Natural killer cell treated with Interleukin-12 subunit alpha and Interleukin-12 subunit beta and Interleukin-15 and Interleukin-18, amount 100 ng/mL, for 72 hours (primary cell): ENCODE results near the gene COPS9. TPM values are rescaled to one million over a fixed set of nuclear protein-coding genes. Genes with fewer than 3 reads are reported as not detected.

Experiments
- ATAC-seq, 2 donors: fragments of 150-1000 bp; cut with Tn5 transposase in 1 of 2; sonication (Bioruptor Pico), chemical (Tn5 transposase) in 1 of 2; 2 replicates each; pipeline ENCODE4 v1.10.0; 2021
- DNase-seq: peaks from one replicate; pipeline ENCODE4 v3.0.0; 2022; ENCODE audit warnings: low spot score
- H3K27ac Mint-ChIP-seq, 2 donors: 1 replicate in 1 of 2; 2 replicates in 1 of 2; pipeline ENCODE4 v1.8.0; 2022; ENCODE audit warnings: mixed read lengths in 2 of 2, mild to moderate bottlenecking in 1 of 2, moderate library complexity in 1 of 2
- H3K27me3 Mint-ChIP-seq, 2 donors: 1 replicate in 1 of 2; 2 replicates in 1 of 2; pipeline ENCODE4 v1.8.0; 2022; ENCODE audit warnings: mixed read lengths in 2 of 2
- H3K36me3 Mint-ChIP-seq: one replicate; pipeline ENCODE4 v1.8.0; 2022; ENCODE audit warnings: mixed read lengths
- H3K4me1 Mint-ChIP-seq, 2 donors: 1 replicate in 1 of 2; 2 replicates in 1 of 2; pipeline ENCODE4 v1.8.0; 2022; ENCODE audit warnings: low read depth in 2 of 2, mixed read lengths in 2 of 2, mild to moderate bottlenecking in 1 of 2
- H3K4me3 Mint-ChIP-seq: one replicate; pipeline ENCODE4 v1.8.0; 2022; ENCODE audit warnings: mixed read lengths
- H3K9me3 Mint-ChIP-seq: 2 replicates; pipeline ENCODE4 v1.8.0; 2022; ENCODE audit warnings: mixed read lengths
- total RNA-seq, 2 donors: library from RNA; stranded (reverse); gene quantifications; one replicate each; pipeline ENCODE4 v1.2.3, GENCODE V29; 2022

The COPS9 gene
- total RNA-seq, 2 donors from 2014 or later: 117 to 131 TPM

DNA sequence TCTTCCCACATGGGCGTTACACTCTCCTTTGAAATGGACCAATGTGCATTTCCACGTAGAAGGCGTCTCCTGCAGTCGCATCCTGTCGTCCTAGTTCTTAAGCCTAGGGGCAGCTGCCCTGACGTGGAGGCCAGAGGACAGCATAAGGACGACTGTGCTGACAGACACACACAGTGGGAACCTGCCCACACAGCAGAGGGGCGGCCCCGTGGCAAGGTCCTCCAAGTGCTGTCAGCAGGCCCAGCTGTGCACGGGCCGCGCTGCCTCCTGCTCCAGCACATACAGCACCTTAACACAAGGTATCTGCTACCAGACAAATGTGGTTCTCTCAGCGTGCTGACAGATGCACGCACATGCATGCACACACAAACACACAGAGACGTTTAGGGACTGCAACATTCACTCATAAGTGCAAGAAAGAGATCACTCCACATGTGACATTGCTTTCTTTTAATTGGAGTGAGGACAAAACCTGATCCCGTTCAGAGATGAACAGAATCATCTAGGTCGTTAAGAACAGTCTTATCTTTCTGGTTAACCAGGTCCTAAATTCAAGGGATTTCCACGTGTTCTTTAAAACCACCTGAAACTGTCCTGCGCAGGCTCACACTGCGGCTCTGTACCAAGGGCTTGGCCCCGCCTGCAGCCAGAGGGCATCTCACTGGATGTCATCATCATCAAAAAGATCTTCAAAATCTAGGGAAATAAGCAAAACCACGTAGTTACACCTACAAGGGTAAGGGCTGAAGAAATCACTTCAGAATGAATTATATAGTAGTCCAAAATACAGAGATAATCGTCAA, 5.5 kb downstream of the COPS9 start:
- H3K36me3 Mint-ChIP-seq: peaks cover 22% of the 10 kb centered on the region
- peaks cover 15 to 21% of the 10 kb centered on the region in 2 donors for H3K4me1 Mint-ChIP-seq
- H3K27me3 Mint-ChIP-seq: no peaks in the 10 kb centered on the region
- H3K4me3 Mint-ChIP-seq: no peak overlapping the region
- no peaks in the 10 kb centered on the region for H3K9me3 Mint-ChIP-seq
- H3K27ac Mint-ChIP-seq: no peak overlapping the region
- DNase-seq (no peak), ATAC-seq (no peak)

DNA sequence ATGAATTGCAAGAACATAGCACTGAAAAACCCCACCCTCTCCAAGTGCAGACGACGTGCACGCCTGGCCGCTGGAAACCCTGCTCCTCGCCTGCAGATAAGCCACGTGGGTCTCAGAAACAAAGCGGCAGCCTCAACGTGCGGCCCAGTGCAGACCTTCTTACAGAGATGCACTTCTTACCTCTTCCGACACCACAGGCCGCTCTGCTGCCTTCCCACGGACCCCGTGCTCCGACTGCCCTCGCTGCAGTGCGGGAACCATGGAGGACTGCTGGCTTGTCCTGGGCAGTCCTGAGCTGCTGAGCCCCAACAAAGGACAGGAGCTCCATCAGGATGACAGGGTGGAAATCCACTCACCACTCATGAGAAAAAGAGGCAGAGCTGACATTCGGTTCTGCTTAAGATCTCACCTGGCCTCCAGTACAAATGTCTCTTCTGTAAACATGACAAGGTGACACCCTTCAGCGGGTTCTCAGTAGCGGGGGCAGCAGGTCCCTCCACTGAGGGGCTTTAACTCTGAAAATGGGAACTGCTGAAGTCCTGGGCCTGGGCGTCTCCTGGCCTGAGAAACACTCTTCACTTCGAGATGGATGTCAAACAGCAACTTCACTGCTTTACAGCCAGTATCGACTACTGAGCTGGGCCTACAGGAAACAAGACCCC, 6.2 kb downstream of the COPS9 start:
- Mint-ChIP-seq H3K27ac (no peak overlapping the region), H3K4me1 (peaks cover 8 to 14% of the 10 kb centered on the region in 2 donors), H3K27me3 (no peaks in the 10 kb centered on the region), H3K4me3 (no peak overlapping the region), H3K36me3 (peaks cover 22% of the 10 kb centered on the region), H3K9me3 (no peaks in the 10 kb centered on the region)
- DNase-seq (no peak), ATAC-seq (no peak)

DNA sequence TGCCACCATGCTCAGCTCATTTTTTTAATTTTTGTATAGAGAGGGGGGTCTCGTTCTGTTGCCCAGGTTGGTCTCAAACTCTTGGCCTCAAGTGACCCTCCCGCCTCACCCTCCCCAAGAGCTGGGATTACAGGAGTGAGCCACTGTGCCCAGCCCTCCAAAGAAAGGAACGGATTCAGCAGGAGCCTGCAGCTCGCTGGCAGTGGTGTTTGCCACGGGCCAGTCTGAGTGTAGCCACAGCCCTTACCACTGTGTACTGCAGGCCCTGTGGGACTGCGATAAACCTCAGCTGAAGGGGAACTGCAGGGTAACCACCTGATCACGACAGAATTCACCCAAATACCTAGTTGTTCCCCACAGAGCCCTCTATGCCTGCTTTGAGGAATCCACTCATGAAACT, 6.8 kb downstream of the COPS9 start:
- Mint-ChIP-seq H3K9me3 (no peaks in the 10 kb centered on the region), H3K36me3 (peaks cover 22% of the 10 kb centered on the region), H3K27me3 (no peaks in the 10 kb centered on the region), H3K27ac (no peak overlapping the region), H3K4me3 (no peak overlapping the region), H3K4me1 (peaks cover 2 to 9% of the 10 kb centered on the region in 2 donors)
- DNase-seq (no peak), ATAC-seq (no peak)

DNA sequence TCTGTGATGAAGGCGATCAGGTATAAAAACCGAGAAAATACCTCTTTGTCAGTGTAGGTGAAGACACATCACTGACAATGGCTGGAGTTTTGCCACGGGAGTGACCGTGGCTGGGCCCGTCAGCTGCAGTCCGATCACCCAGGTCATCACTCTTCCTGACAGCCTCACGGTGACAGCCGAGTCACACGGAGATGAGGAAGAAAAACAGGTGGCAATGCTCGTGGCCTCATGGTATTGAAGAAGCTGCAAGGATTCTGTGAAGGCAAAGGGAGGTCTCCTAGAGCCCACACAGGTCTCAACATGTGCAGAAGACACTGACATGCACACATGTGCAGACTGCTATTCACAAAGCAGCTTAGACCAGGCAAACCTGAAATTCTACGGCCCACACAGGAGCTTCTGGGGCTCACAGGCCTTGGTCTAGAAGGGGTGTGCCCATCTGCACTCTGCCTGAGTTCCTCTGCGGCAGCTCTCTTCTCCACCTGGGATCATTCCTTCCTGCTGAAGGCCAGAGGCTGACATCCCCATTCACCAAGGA, 7.4 kb downstream of the COPS9 start:
- H3K27me3 Mint-ChIP-seq: no peaks in the 10 kb centered on the region
- peaks cover 22% of the 10 kb centered on the region for H3K36me3 Mint-ChIP-seq
- no peaks in the 10 kb centered on the region for H3K9me3 Mint-ChIP-seq
- peaks cover 0 to 5% of the 10 kb centered on the region in 2 donors for H3K4me1 Mint-ChIP-seq
- DNase-seq (no peak), ATAC-seq (no peak)
- H3K27ac Mint-ChIP-seq: no peak overlapping the region
- H3K4me3 Mint-ChIP-seq: no peak overlapping the region

DNA sequence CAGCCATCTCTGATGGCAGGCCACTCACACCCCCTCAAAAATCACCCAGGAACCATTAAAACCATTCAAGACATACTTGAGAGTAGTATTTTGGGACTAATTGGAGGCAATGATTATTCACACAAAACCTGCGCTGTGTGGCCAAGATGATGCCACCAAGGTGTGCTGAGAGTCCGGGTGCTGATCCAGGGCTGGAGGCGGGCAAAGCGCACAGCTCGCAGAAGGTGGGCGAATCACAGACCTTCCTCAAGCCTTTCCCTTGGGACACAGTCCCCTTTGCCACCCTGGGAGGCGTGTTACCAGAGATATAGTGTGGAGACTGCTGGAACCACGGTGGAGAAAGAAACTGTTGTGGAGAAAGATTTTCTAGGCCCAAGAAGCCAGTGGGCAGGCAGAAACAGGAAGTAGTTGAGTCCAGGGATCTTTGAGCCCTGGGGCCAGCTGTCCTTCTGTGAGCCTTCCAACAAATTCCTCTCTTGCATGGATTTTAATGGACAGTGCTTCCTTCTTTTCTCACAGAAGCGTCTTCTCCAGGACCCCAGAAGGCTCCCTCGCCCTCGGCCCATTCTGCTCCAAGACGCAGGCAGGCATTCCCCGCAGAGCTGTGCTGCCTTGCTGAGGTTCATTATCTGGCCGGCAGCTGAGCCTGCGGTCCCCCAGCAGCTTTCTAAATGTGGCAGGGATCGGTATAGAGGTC, 8.0 kb downstream of the COPS9 start:
- Mint-ChIP-seq H3K4me3 (no peak overlapping the region), H3K36me3 (peaks cover 22% of the 10 kb centered on the region), H3K27ac (no peak overlapping the region)

DNA sequence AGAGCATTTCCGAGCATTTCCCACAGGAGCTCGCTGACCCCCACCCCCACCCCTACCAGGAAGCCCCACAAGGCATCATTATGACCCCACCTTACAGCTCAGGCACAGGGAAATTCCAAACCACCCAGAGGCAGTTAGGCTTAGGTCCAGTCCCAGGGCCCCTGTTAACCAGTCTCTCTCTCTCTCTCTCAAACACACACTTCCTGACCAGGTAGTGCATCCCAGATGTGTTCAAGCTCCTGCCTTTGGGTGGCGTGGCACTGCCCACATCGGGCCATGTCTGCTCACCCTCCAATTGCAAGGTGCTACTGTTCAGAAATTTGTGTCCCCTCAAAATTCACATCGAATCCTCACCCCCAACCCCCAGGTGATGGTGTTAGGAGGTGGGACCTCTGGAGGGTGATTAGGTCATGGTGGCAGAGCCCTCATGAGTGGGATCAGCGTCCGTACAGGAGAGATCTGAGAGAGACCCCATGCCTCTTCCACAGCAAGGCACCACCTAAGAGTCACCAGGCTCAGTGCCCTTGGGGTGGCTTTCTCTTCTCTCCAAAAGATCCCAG, 8.8 kb downstream of the COPS9 start:
- H3K27me3 Mint-ChIP-seq: no peaks in the 10 kb centered on the region
- peaks cover 0 to 5% of the 10 kb centered on the region in 2 donors for H3K4me1 Mint-ChIP-seq
- H3K4me3 Mint-ChIP-seq: no peak overlapping the region
- peaks cover 22% of the 10 kb centered on the region for H3K36me3 Mint-ChIP-seq
- H3K9me3 Mint-ChIP-seq: no peaks in the 10 kb centered on the region
- DNase-seq (no peak), ATAC-seq (no peak)
- H3K27ac Mint-ChIP-seq: no peak overlapping the region

More for the DNA sequence above, 8.0 kb downstream of the COPS9 start:
- no peak for ATAC-seq
- no peak for DNase-seq
- Mint-ChIP-seq H3K4me1 (peaks cover 0 to 5% of the 10 kb centered on the region in 2 donors), H3K9me3 (no peaks in the 10 kb centered on the region), H3K27me3 (no peaks in the 10 kb centered on the region)

DNA sequence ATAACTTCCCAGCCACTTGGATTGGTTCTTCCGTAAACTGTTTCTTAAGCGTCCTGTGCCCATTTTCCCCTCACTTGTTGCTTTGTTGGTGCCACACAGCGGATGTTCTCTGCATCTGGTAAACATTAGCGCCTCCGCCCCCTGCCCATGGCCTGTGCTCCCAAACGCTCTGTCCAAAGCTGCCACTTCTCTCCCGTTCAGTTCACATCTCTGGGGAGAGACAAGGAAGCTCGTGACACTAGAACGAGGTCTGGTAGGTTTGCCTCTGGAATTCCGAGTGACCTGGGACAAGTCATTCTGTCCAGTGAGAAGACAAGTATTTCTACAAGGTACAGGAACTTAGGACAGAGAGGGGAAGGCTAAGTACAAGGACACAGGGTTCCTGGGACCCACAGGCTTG, 9.4 kb downstream of the COPS9 start:
- Mint-ChIP-seq H3K9me3 (no peaks in the 10 kb centered on the region), H3K36me3 (peaks cover 22% of the 10 kb centered on the region), H3K27ac (no peak overlapping the region), H3K4me1 (peaks cover 0 to 3% of the 10 kb centered on the region in 2 donors), H3K4me3 (no peak overlapping the region), H3K27me3 (no peaks in the 10 kb centered on the region)
- DNase-seq: no peak
- ATAC-seq: no peak

DNA sequence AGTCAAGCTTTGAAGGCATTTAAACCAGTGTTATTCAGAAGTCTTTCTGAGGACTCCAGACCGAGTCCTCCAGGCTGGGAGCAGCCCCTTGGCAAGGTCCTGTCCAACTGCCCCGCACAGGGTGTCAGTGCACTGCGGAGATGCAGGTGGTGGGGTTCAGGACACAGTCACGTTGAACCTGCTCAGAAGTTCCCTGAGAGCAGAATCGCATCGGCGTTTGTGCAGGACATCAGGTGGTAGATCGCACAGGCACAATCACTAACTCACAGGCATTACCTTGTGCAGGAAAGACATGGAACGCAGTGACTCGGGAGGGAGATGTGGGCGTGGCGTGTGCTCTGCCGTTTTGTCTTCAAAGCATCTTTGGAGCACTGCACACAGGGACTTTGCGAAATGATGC, 10.4 kb downstream of the COPS9 start:
- no peak for ATAC-seq
- Mint-ChIP-seq H3K4me1 (peaks cover 0 to 3% of the 10 kb centered on the region in 2 donors), H3K36me3 (peaks cover 17% of the 10 kb centered on the region), H3K9me3 (no peaks in the 10 kb centered on the region), H3K27ac (no peak overlapping the region), H3K4me3 (no peak overlapping the region), H3K27me3 (no peaks in the 10 kb centered on the region)
- peak; percentile 54 for DNase-seq

DNA sequence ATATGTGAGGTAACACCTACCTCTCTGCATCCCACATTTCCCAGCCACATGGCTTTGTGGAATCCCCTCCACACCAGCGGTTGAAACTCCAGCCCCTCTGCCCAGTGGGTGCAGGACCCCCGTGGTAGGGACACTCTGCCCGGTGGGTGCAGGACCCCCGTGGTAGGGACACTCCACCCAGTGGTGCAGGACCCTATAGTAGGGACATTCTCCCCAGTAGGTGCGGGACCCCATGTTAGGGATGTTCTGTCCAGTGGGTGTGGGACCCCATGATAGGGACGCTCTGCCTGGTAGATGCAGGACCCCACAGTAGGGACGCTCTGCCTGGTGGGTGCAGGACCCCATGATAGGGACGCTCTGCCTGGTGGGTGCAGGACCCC, 11.5 kb downstream of the COPS9 start:
- H3K27ac Mint-ChIP-seq: no peak overlapping the region
- H3K4me1 Mint-ChIP-seq: peaks cover 0 to 3% of the 10 kb centered on the region in 2 donors
- no peak overlapping the region for H3K4me3 Mint-ChIP-seq
- DNase-seq (peak; percentile 41), ATAC-seq (peak in 1 of 2 donors; percentile 11)
- no peaks in the 10 kb centered on the region for H3K9me3 Mint-ChIP-seq
- peaks cover 15% of the 10 kb centered on the region for H3K36me3 Mint-ChIP-seq
- H3K27me3 Mint-ChIP-seq: no peaks in the 10 kb centered on the region

DNA sequence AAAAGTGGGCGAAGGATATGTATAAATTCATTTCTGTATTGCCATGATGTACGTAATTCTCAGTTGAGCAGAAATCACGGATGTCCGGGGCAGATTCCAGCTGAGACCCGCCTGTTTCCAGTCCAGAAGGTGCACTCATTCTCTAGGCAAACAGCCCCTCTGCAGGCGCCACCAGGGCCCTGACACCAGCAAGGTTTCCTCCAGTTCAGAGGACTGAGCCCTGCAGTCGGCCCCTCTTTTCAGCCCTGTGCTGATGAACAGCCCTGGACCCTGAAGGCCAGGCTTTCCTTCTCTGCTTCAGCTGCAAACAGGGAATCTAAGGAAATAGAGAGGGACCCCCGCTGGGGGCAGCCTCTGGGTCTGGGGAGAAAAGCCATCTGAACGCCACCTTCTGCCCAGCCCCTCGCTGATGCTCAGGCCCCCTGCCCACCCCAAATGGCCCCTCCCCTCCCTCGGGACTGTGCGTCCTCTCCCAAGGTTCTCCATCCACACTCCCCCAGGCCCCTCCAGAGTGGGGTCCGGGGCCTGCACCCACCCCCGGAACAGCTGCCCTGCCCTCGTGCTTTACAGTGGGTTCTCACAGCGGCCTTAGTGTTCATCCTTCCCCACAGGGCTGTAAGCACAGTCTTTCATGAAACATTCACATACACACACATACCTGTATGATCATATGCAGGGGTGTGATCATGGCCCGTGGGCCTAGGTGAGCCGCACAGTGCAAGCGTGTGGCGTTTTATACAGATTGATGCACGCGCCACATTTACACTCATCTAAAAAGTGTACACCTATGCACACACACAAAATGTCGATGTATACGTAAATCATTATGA, 12.1 kb downstream of the COPS9 start:
- Mint-ChIP-seq H3K27ac (no peak overlapping the region), H3K27me3 (no peaks in the 10 kb centered on the region), H3K36me3 (peaks cover 15% of the 10 kb centered on the region), H3K4me3 (no peak overlapping the region), H3K4me1 (peaks cover 0 to 3% of the 10 kb centered on the region in 2 donors), H3K9me3 (no peaks in the 10 kb centered on the region)
- ATAC-seq: peak in 1 of 2 donors; percentile 32
- DNase-seq: peak; percentile 51

DNA sequence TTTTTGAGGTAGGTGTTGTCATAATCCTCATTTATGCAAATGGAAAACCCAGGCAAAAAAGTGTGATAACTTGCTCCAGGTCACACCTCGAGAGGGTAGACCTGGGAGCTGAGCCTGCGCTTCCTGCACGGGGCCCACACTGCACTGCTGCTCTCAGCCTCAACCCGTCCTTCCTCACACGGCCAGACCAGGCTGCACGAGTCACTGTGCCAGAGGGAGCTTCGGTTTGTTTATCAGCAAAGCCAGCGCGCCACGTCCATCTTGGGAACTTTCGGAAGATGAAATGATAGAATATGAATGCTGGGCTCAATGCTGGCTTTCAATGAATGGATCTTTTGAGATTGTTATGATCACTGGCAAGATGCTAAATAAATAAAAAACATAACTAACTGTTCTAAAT, 14.4 kb downstream of the COPS9 start:
- no peak for DNase-seq
- no peaks in the 10 kb centered on the region for H3K9me3 Mint-ChIP-seq

DNA sequence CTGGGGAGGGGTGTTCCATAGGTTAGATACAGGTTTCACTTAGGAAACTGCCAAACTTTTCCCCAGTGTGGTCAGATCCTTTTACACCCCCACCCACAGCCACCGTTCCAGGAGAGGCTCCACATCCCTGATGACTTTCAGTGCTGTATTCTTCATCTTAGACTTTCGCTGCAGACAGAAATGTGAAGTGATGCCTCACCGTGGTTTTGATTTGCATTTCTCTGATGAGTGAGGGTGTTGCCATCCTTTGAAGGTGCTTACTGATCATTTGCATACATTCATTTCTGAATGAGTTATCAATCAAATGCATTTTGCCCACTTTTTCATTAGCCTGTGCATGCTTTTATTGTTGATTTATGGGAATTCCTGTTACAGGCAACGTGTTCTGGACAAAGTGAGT, 14.9 kb downstream of the COPS9 start:
- ATAC-seq (no peak), DNase-seq (no peak)
- Mint-ChIP-seq H3K4me1 (peaks cover 0 to 3% of the 10 kb centered on the region in 2 donors), H3K27ac (no peak overlapping the region), H3K4me3 (no peak overlapping the region), H3K27me3 (peaks cover 3% of the 10 kb centered on the region in 2 donors), H3K9me3 (no peaks in the 10 kb centered on the region), H3K36me3 (peaks cover 8% of the 10 kb centered on the region)

More for the DNA sequence above, 14.4 kb downstream of the COPS9 start:
- Mint-ChIP-seq H3K4me1 (peaks cover 0 to 3% of the 10 kb centered on the region in 2 donors), H3K27me3 (no peaks in the 10 kb centered on the region), H3K4me3 (no peak overlapping the region), H3K36me3 (peaks cover 13% of the 10 kb centered on the region), H3K27ac (no peak overlapping the region)
- no peak for ATAC-seq

DNA sequence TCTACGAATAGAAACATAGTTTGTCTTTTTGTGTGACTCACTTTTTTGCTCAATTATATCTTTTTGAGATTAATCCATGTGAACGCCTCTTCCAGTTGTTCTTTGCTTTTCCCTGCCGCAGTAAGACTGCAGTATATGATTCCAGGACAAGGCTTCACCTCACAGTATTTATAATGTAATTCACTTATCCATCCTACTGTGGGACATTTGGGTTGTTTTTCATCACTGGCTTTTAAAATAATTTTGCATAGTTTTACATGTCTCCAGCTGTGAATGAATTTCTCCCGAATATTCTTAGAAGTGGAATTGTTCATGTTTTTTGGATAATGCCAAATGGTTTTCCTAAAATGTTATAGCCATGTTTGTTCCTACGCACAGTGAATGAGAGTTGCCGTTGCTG, 21.9 kb downstream of the COPS9 start:
- DNase-seq (no peak), ATAC-seq (no peak)
- no peak overlapping the region for H3K27ac Mint-ChIP-seq
- H3K4me1 Mint-ChIP-seq: no peaks in the 10 kb centered on the region
- H3K9me3 Mint-ChIP-seq: no peaks in the 10 kb centered on the region
- H3K27me3 Mint-ChIP-seq: peaks cover 20 to 46% of the 10 kb centered on the region in 2 donors
- no peaks in the 10 kb centered on the region for H3K36me3 Mint-ChIP-seq
- no peak overlapping the region for H3K4me3 Mint-ChIP-seq
